T1000 (cell line): Measurements from ENCODE around the gene USF1.

Experiments
- DNase-seq: peaks from one replicate; lab custom pipeline; 2025; ENCODE audit warnings: mixed read lengths; lab: John Stamatoyannopoulos, UW

Gene USF1

GRCh38 chr1:161045736-161046604 lies at the start of gene USF1:
Gene USF1 (minus strand): TSS chr1:161045977. CDS start chr1:161043275, 2,702 bp downstream.
- DNase-seq = peak; percentile 85

GRCh38 chr1:161095230-161095629 lies 49.5 kb upstream of the USF1 start:
- no peak for DNase-seq

- DNase-seq = no peak
Measured at GRCh38 chr1:161094481-161094880, 48.7 kb upstream of the USF1 start.

- no peak for DNase-seq
Measured at GRCh38 chr1:161092621-161093028, 46.8 kb upstream of the USF1 start.

GRCh38 chr1:161091796-161092507 lies 46.2 kb upstream of the USF1 start:
- no peak for DNase-seq

GRCh38 chr1:161091093-161091492 lies 45.3 kb upstream of the USF1 start:
- DNase-seq = no peak

GRCh38 chr1:161090617-161091016 lies 44.8 kb upstream of the USF1 start:
- no peak for DNase-seq

GRCh38 chr1:161089938-161090337 lies 44.2 kb upstream of the USF1 start:
- no peak for DNase-seq

GRCh38 chr1:161089251-161089924 lies 43.6 kb upstream of the USF1 start, which contains the start of gene NECTIN4:
Gene NECTIN4 (minus strand): TSS chr1:161089558. CDS start chr1:161089296, 262 bp downstream.
- no peak for DNase-seq

- no peak for DNase-seq
Measured at GRCh38 chr1:161088587-161089110, 42.9 kb upstream of the USF1 start.

- DNase-seq = no peak
Measured at GRCh38 chr1:161086457-161086856, 40.7 kb upstream of the USF1 start.

GRCh38 chr1:161085165-161085564 lies 39.4 kb upstream of the USF1 start:
- DNase-seq = no peak

- no peak for DNase-seq
Measured at GRCh38 chr1:161084597-161084988, 38.8 kb upstream of the USF1 start.

- DNase-seq = no peak
Measured at GRCh38 chr1:161083748-161084596, 38.2 kb upstream of the USF1 start.

- DNase-seq = peak; percentile 73
Measured at GRCh38 chr1:161082996-161083747, 37.4 kb upstream of the USF1 start.

GRCh38 chr1:161082483-161082882 lies 36.7 kb upstream of the USF1 start:
- DNase-seq = no peak

GRCh38 chr1:161081519-161081918 lies 35.7 kb upstream of the USF1 start:
- DNase-seq = no peak

GRCh38 chr1:161080441-161081405 lies 34.9 kb upstream of the USF1 start:
- DNase-seq = no peak

- no peak for DNase-seq
Measured at GRCh38 chr1:161079436-161080110, 33.8 kb upstream of the USF1 start.
